Measurements from ENCODE around the gene ZBTB11.

The ZBTB11 gene

GRCh38 chr3:101602731-101603130 is 74.2 kb downstream of the ZBTB11 start (continued):
- TF ChIP-seq ZNF140 (tag by site-specific recombination; IDR thresholded peaks at IDR 0.05) (no peak), OVOL3 (tag by site-specific recombination; IDR thresholded peaks at IDR 0.05) (no peak), ZNF18 (tag by site-specific recombination; IDR thresholded peaks at IDR 0.05) (no peak)

Measured in HEK293 (cell line).